ENCODE results near the gene NUDC. TPM values are rescaled to one million over a fixed set of nuclear protein-coding genes. Genes with fewer than 3 reads are reported as not detected.

The NUDC gene
- total RNA-seq, 1 donor from 2014 or later, result 70.2 TPM

- Mint-ChIP-seq H3K4me3 (ENCODE audit: unreplicated experiment) (no peak overlapping the region), H3K36me3 (ENCODE audit: low read depth, unreplicated experiment) (peaks cover 33% of the 10 kb centered on the region), H3K9me3 (ENCODE audit: unreplicated experiment) (no peaks in the 10 kb centered on the region), H3K27me3 (ENCODE audit: low read depth, unreplicated experiment) (no peaks in the 10 kb centered on the region), H3K27ac (ENCODE audit: unreplicated experiment) (peak overlapping the region; percentile 53), H3K4me1 (ENCODE audit: low read depth, unreplicated experiment) (peaks cover 10% of the 10 kb centered on the region)
- TF ChIP-seq EZH2 (IDR thresholded peaks at IDR 0.05; ENCODE audit: insufficient read depth, low read length), result no peak
- TF ChIP-seq CTCF (IDR thresholded peaks at IDR 0.05; ENCODE audit: insufficient read depth, low read depth, low read length), result no peak
- Histone ChIP-seq H3K27ac (ENCODE audit: low read depth, low read length) (no peak overlapping the region), H3K4me2 (ENCODE audit: low read length) (no peak overlapping the region), H3K27me3 (ENCODE audit: insufficient read depth, low read length) (no peaks in the 10 kb centered on the region), H3K36me3 (ENCODE audit: insufficient read depth, low read length) (peaks cover 40% of the 10 kb centered on the region), H3K9ac (ENCODE audit: low read length) (no peak overlapping the region), H3K79me2 (ENCODE audit: insufficient read depth, low read length) (peaks cover 43% of the 10 kb centered on the region), H3K9me3 (ENCODE audit: insufficient read depth, low read depth, low read length) (no peaks in the 10 kb centered on the region), H3K4me1 (ENCODE audit: insufficient read depth, low read length) (peaks cover 10% of the 10 kb centered on the region), H2AFZ (ENCODE audit: low read depth, low read length) (no peak overlapping the region), H3K4me3 (ENCODE audit: insufficient read depth, low read depth, low read length) (no peak overlapping the region), H4K20me1 (ENCODE audit: insufficient read depth, low read length) (no peaks in the 10 kb centered on the region)
- DNase-seq (ENCODE audit: low read depth), result no peak
- FAIRE-seq, result no peak
These were observed 19.8 kb downstream of the NUDC start for GRCh38 chr1:26941311-26941710.

GRCh38 chr1:26942656-26943055 is 21.1 kb downstream of the NUDC start:
- Histone ChIP-seq H3K9me3 (ENCODE audit: insufficient read depth, low read depth, low read length) (no peaks in the 10 kb centered on the region), H3K4me1 (ENCODE audit: insufficient read depth, low read length) (peaks cover 10% of the 10 kb centered on the region), H3K27ac (ENCODE audit: low read depth, low read length) (no peak overlapping the region), H3K9ac (ENCODE audit: low read length) (no peak overlapping the region), H3K4me3 (ENCODE audit: insufficient read depth, low read depth, low read length) (no peak overlapping the region), H4K20me1 (ENCODE audit: insufficient read depth, low read length) (no peaks in the 10 kb centered on the region), H3K4me2 (ENCODE audit: low read length) (no peak overlapping the region), H2AFZ (ENCODE audit: low read depth, low read length) (no peak overlapping the region), H3K79me2 (ENCODE audit: insufficient read depth, low read length) (peaks cover 32% of the 10 kb centered on the region), H3K27me3 (ENCODE audit: insufficient read depth, low read length) (no peaks in the 10 kb centered on the region), H3K36me3 (ENCODE audit: insufficient read depth, low read length) (peaks cover 33% of the 10 kb centered on the region)
- no peak for TF ChIP-seq EZH2 (IDR thresholded peaks at IDR 0.05; ENCODE audit: insufficient read depth, low read length)
- no peak for TF ChIP-seq CTCF (IDR thresholded peaks at IDR 0.05; ENCODE audit: insufficient read depth, low read depth, low read length)
- Mint-ChIP-seq H3K36me3 (ENCODE audit: low read depth, unreplicated experiment) (peaks cover 32% of the 10 kb centered on the region), H3K9me3 (ENCODE audit: unreplicated experiment) (no peaks in the 10 kb centered on the region), H3K27ac (ENCODE audit: unreplicated experiment) (peak overlapping the region; percentile 75), H3K4me1 (ENCODE audit: low read depth, unreplicated experiment) (peaks cover 10% of the 10 kb centered on the region), H3K27me3 (ENCODE audit: low read depth, unreplicated experiment) (no peaks in the 10 kb centered on the region), H3K4me3 (ENCODE audit: unreplicated experiment) (no peak overlapping the region)
- DNase-seq (ENCODE audit: low read depth) (no peak), FAIRE-seq (no peak)

- Histone ChIP-seq H4K20me1 (ENCODE audit: insufficient read depth, low read length) (no peaks in the 10 kb centered on the region), H2AFZ (ENCODE audit: low read depth, low read length) (no peak overlapping the region), H3K79me2 (ENCODE audit: insufficient read depth, low read length) (peaks cover 9% of the 10 kb centered on the region), H3K9ac (ENCODE audit: low read length) (no peak overlapping the region), H3K27ac (ENCODE audit: low read depth, low read length) (no peak overlapping the region), H3K27me3 (ENCODE audit: insufficient read depth, low read length) (no peaks in the 10 kb centered on the region), H3K4me1 (ENCODE audit: insufficient read depth, low read length) (peaks cover 3% of the 10 kb centered on the region), H3K4me3 (ENCODE audit: insufficient read depth, low read depth, low read length) (no peak overlapping the region), H3K9me3 (ENCODE audit: insufficient read depth, low read depth, low read length) (no peaks in the 10 kb centered on the region), H3K4me2 (ENCODE audit: low read length) (no peak overlapping the region), H3K36me3 (ENCODE audit: insufficient read depth, low read length) (peaks cover 33% of the 10 kb centered on the region)
- TF ChIP-seq CTCF (IDR thresholded peaks at IDR 0.05; ENCODE audit: insufficient read depth, low read depth, low read length), result no peak
- TF ChIP-seq EZH2 (IDR thresholded peaks at IDR 0.05; ENCODE audit: insufficient read depth, low read length), result no peak
- FAIRE-seq (no peak), DNase-seq (ENCODE audit: low read depth) (no peak)
- Mint-ChIP-seq H3K27ac (ENCODE audit: unreplicated experiment) (no peak overlapping the region), H3K27me3 (ENCODE audit: low read depth, unreplicated experiment) (no peaks in the 10 kb centered on the region), H3K9me3 (ENCODE audit: unreplicated experiment) (no peaks in the 10 kb centered on the region), H3K4me1 (ENCODE audit: low read depth, unreplicated experiment) (peaks cover 6% of the 10 kb centered on the region), H3K4me3 (ENCODE audit: unreplicated experiment) (no peak overlapping the region), H3K36me3 (ENCODE audit: low read depth, unreplicated experiment) (peaks cover 36% of the 10 kb centered on the region)
These were observed 23.6 kb downstream of the NUDC start for GRCh38 chr1:26945138-26945537.
